Activated naive CD8-positive, alpha-beta T cell treated with anti-CD3 and anti-CD28 coated beads, Interleukin-2, amount 50 U/mL, for 24 hours (primary cell): ENCODE results near the gene PTCRA.
"Not testable (repeated sequence)": the region's sequence is repeated elsewhere in the genome, so short reads cannot be mapped to it uniquely, and the experiment has no call there.

Source experiments
- ATAC-seq: fragments of 150-1000 bp; cut with Tn5 transposase; one replicate; pipeline ENCODE4 v1.10.0; 2021
- DNase-seq: peaks from one replicate; pipeline ENCODE4 v3.0.0; 2021
- H3K27ac Mint-ChIP-seq: one replicate; pipeline ENCODE4 v1.8.0; 2021; ENCODE audit warnings: mild to moderate bottlenecking, mixed read lengths
- H3K27me3 Mint-ChIP-seq: one replicate; pipeline ENCODE4 v1.8.0; 2021; ENCODE audit warnings: mixed read lengths
- H3K36me3 Mint-ChIP-seq: one replicate; pipeline ENCODE4 v1.8.0; 2021; ENCODE audit warnings: low read depth, mixed read lengths
- H3K4me1 Mint-ChIP-seq: one replicate; pipeline ENCODE4 v1.8.0; 2021; ENCODE audit warnings: mixed read lengths
- H3K4me3 Mint-ChIP-seq: one replicate; pipeline ENCODE4 v1.8.0; 2021; ENCODE audit warnings: mild to moderate bottlenecking, moderate library complexity, mixed read lengths
- H3K9me3 Mint-ChIP-seq: one replicate; pipeline ENCODE4 v1.8.0; 2021; ENCODE audit warnings: mixed read lengths

PTCRA gene

DNA sequence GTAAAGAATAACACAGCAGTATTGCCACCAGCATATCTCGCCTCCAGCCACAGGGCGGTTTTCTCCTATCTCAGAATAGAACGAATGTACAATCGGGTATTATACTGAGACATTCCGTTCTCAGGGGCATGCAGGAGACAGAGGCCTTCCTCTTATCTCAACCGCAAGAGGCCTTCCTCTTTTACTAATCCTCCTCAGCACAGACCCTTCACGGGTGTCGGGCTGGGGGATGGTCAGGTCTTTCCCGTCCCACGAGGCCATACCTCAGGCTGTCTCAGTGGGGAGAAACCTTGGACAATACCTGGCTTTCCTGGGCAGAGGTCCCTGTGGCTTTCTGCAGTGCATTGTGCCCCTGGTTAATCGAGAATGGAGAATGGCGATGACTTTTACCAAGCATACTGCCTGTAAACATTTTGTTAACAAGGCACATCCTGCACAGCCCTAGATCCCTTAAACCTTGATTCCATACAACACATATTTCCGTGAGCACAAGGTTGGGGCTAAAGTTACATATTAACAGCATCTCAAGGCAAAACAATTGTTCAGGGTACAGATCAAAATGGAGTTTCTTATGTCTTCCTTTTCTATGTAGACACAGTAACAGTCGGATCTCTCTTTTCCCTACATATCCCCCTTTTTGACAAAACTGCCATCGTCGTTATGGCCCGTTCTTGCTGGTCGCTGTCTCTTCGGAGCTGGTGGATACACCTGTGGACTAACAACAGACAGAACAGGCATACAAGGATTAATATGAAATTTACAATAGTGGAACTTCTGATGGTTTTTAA, 21.6 kb upstream of the PTCRA start:
- DNase-seq, H3K36me3 Mint-ChIP-seq, H3K27me3 Mint-ChIP-seq, H3K27ac Mint-ChIP-seq, H3K9me3 Mint-ChIP-seq, ATAC-seq, H3K4me3 Mint-ChIP-seq: not testable (repeated sequence)
- peaks cover 34% of the 10 kb centered on the region for H3K4me1 Mint-ChIP-seq

DNA sequence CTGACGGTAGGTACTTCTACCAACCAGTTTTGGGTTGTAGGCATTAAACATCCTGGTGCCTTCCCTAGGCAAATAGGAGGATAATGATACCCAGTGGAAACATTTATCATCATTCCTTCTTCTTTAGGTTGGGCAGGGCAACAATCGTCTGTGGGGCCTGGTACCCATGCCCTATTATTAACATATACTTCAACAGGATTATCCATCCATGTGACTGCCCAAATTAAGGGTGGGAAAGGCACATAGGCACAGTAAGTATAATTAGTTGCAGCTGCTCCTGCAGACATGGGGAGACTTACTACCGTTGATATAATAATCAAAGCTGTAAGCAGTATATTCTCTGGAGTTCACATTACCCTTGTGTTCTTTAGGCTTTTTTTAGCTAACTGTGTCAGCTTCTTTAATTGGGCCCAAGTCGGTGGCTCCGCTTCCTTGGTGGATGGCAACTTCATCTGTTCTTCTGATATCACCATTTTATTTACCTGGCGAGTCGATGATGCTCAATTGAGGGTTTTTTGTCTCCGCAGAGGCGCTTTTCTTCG, 19.6 kb upstream of the PTCRA start:
- H3K9me3 Mint-ChIP-seq: no peaks in the 10 kb centered on the region

DNA sequence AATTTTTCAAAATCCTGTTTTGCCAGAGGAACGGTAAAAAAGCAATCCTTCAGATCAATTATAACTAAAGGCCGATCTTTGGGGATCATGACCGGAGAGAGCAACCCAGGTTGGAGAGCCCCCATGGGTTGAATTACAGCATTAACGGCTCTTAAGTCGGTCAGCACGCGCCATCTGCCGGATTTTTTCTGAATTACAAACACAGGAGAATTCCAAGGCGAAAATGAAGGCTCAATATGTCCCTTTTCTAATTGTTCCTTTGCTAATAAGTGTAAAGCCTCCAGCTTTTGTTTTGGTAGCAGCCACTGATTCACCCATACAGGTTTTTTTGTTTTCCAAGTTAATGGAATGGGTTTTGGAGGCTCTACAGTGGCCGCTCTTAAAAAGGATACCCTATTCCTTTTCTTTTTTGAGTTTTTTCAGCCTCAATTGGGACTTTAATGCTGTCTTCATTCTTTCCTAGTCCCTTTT, 16.9 kb upstream of the PTCRA start:
- Mint-ChIP-seq H3K4me3 (no peak overlapping the region), H3K36me3 (no peaks in the 10 kb centered on the region), H3K27me3 (no peaks in the 10 kb centered on the region), H3K27ac (no peak overlapping the region), H3K4me1 (peaks cover 15% of the 10 kb centered on the region), H3K9me3 (no peaks in the 10 kb centered on the region)
- no peak for ATAC-seq
- DNase-seq: peak; percentile 78

More for the DNA sequence above, 19.6 kb upstream of the PTCRA start:
- H3K4me1 Mint-ChIP-seq: peaks cover 19% of the 10 kb centered on the region
- no peak overlapping the region for H3K4me3 Mint-ChIP-seq
- ATAC-seq: no peak
- H3K27ac Mint-ChIP-seq: no peak overlapping the region
- no peaks in the 10 kb centered on the region for H3K27me3 Mint-ChIP-seq
- no peak for DNase-seq
- no peaks in the 10 kb centered on the region for H3K36me3 Mint-ChIP-seq

DNA sequence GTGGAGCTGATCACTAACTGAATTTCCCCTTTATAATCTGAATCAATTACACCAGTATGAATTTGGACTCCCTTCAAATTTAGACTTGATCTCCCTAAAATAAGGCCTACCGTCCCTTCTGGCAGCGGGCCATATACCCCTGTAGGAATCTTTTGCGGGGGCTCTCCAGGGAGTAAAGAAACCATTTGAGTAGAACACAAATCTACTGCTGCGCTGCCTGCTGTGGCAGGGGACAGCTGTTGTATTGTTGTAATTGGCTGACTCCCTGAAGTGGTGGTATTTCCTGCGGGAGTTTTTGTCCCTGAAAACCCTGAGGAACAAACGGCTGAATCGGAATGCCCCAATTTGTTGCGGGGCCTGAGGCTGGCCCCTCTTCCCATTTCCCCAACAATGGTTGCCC, 16.0 kb upstream of the PTCRA start:
- Mint-ChIP-seq H3K27me3 (no peaks in the 10 kb centered on the region), H3K4me1 (peaks cover 10% of the 10 kb centered on the region), H3K9me3 (no peaks in the 10 kb centered on the region), H3K4me3 (no peak overlapping the region), H3K27ac (no peak overlapping the region), H3K36me3 (no peaks in the 10 kb centered on the region)
- DNase-seq (no peak), ATAC-seq (no peak)

DNA sequence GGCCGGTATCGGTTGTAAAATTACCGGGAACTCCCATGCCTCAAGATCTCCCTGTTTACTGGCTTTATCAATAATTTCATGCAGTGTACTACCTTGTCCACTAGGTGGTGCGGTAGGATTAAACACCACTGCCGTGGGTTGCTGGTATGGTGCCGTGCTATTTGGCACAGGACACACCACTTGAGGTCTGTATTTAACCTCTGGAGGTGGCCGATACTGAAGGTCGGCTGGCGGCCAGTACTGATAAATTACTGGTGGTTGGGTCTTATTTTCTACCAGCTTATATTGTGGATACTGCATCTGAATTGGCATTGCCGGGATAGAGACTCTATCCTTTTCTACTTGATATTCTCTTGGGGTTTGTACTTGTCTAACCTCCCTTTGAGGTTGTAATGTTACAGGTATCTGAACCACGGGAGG, 14.3 kb upstream of the PTCRA start:
- Mint-ChIP-seq H3K4me3 (no peak overlapping the region), H3K9me3 (no peaks in the 10 kb centered on the region), H3K27ac (no peak overlapping the region), H3K4me1 (peaks cover 10% of the 10 kb centered on the region), H3K36me3 (no peaks in the 10 kb centered on the region), H3K27me3 (no peaks in the 10 kb centered on the region)
- DNase-seq (peak; percentile 67), ATAC-seq (peak; percentile 94)

DNA sequence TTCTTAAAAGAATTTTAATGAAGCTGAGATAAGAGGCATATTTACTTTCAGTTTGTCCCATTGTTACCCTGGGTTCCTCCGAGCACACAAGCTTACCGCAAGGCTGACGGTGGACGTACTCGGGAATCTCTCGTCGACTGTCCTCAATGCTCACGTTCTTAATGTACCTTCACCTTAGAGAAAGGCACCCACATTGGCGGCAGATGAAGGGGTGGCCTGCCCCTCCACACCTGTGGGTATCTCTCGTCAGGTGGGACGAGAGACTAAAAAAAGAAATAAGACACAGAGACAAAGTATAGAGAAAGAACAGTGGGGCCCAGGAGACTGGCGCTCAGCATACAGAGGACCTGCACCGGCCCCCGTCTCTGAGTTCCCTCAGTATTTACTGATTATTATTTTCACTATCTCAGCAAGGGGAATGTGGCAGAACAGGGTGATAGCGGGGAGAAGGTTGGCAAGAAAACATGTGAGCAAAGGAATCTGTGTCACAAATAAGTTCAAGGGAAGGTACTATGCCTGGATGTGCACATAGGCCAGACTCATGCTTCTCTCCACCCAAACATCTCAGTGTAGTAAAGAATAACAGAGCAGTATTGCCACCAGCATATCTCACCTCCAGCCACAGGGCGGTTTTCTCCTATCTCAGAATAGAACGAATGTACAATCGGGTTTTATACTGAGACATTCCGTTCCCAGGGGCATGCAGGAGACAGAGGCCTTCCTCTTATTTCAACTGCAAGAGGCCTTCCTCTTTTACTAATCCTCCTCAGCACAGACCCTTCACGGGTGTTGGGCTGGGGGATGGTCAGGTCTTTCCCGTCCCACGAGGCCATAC, 13.2 kb upstream of the PTCRA start:
- H3K36me3 Mint-ChIP-seq, DNase-seq, H3K27ac Mint-ChIP-seq, H3K9me3 Mint-ChIP-seq, ATAC-seq, H3K4me3 Mint-ChIP-seq, H3K27me3 Mint-ChIP-seq: not testable (repeated sequence)
- H3K4me1 Mint-ChIP-seq: peaks cover 10% of the 10 kb centered on the region

DNA sequence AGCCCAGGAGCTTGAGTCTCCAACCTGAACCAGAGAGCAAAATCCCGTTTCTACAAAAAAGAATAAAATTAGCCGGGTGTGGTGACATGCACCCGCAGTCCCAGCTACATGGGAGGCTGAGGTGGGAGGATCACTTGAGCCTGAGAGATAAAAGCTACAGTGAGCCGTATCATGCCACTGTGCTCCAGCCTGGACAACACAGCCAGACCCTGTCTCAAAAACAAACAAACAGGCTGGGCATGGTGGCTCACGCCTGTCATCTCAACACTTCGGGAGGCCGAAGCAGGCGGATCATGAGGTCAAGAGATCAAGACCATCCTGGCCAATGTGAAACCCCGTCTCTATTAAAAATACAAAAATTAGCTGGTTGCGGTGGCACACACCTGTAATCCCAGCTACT, 11.4 kb upstream of the PTCRA start:
- peaks cover 8% of the 10 kb centered on the region for H3K4me1 Mint-ChIP-seq
- H3K27ac Mint-ChIP-seq: no peak overlapping the region
- no peaks in the 10 kb centered on the region for H3K27me3 Mint-ChIP-seq

DNA sequence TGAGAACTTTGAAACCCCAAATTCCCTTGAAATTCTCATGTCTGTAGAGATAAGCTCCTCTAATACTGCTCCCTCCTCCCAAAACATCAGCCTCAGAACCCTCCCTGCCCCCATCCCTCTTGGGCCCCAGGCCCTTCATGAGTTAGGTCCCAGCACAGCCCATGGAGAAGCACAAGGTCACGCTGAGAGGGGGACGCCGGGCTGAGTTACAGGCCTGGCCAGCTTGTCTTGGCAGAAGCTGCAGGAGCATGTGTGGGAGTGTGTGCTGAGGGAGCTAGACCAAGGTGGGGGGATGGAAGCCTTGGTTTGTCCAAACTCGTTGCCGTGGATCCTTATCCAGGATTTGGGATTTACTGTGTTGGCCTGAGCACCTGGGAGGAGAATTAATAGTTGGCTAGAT, 8.5 kb upstream of the PTCRA start:
- ATAC-seq (no peak), DNase-seq (no peak)
- H3K27ac Mint-ChIP-seq: no peak overlapping the region
- H3K9me3 Mint-ChIP-seq: no peaks in the 10 kb centered on the region
- H3K36me3 Mint-ChIP-seq: no peaks in the 10 kb centered on the region
- peaks cover 3% of the 10 kb centered on the region for H3K4me1 Mint-ChIP-seq
- H3K4me3 Mint-ChIP-seq: no peak overlapping the region
- H3K27me3 Mint-ChIP-seq: peaks cover 5% of the 10 kb centered on the region

More for the DNA sequence above, 11.4 kb upstream of the PTCRA start:
- no peak for DNase-seq
- no peak for ATAC-seq
- Mint-ChIP-seq H3K36me3 (no peaks in the 10 kb centered on the region), H3K4me3 (no peak overlapping the region), H3K9me3 (no peaks in the 10 kb centered on the region)

DNA sequence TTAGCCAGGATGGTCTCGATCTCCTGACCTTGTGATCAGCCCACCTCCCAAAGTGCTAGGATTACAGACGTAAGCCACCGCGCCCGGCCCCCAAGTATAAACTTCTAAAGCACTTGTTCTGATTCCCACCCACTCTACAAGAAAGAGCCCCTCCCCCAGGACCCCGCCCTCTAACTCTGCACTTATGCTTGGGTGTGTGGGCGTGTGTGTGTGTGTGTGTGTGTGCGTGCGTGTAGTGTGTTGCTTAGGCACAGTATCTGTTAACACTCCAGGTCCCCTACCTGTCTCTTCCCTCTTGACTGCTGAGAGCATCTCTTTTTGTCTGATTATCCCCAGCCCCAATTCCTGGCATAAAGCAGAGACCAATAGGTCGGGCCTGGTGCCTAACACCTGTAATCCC, 6.0 kb upstream of the PTCRA start:
- Mint-ChIP-seq H3K27ac (no peak overlapping the region), H3K4me1 (peaks cover 3% of the 10 kb centered on the region), H3K36me3 (no peaks in the 10 kb centered on the region), H3K27me3 (peaks cover 17% of the 10 kb centered on the region), H3K4me3 (no peak overlapping the region), H3K9me3 (no peaks in the 10 kb centered on the region)
- ATAC-seq (no peak), DNase-seq (no peak)

DNA sequence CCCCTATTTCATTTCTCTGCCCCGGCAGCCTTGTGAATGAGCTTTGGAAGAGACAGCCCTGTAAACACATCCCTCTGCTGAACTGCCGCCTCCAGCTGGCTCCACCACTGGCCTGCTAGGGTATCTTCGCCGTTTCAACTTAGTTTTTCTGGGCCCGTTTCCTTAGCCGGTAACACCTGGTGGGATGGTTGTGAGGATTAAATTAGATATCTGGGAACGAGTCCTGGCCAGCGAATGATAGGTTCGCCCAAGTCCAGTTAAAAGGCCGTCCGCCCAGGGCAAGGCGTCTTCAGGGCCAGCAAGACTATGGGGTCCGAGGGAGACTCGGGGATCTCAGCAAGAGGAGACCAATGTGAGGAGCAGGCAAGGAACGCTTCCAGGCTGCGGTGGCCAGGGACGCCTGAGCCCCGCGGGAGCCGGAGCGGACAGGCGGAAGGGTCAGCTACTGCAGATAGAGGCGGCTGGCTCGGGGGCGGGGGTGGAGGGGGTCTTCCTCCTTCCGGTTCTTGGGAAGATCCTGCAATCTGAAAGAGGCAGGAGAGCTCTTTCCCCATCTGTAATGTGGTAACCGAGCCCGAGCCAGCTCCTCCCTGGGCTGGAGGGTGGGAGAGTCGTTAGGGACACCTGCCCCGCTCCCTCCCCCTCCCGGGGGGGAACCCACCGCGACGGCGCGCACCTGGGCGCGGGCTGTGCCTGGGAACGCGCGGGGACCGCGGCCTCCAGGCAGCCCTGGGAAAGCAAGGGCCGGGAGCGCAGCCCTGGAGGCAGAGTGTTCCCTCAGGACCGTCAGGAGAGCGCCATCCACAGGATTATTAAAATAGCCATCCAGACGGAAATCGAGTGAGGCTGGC, 4.5 kb upstream of the PTCRA start:
- Mint-ChIP-seq H3K4me1 (peaks cover 3% of the 10 kb centered on the region), H3K4me3 (peak overlapping the region; percentile 29), H3K9me3 (no peaks in the 10 kb centered on the region), H3K27ac (no peak overlapping the region), H3K36me3 (no peaks in the 10 kb centered on the region), H3K27me3 (peaks cover 17% of the 10 kb centered on the region)
- DNase-seq (no peak), ATAC-seq (no peak)

DNA sequence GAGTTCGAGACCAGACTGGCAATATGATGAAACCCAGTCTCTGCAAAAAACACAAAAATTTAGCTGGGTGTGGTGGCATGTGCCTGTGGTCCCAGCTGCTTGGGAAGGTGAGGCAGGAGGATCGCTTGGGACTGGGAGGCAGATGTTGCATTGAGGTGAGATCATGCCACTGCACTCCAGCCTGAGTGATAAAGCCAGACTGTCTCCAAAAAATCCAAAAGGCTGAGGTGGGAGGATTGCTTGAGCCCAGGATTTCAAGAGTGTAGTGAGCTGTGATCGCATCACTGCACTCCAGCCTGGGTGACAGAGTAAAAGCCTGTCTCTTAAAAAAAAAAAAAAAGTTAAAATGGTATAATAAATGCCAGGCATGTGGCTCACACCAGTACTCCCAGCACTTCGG, 1.3 kb upstream of the PTCRA start:
- ATAC-seq: no peak
- H3K36me3 Mint-ChIP-seq: no peaks in the 10 kb centered on the region
- H3K9me3 Mint-ChIP-seq: no peaks in the 10 kb centered on the region
- peaks cover 3% of the 10 kb centered on the region for H3K4me1 Mint-ChIP-seq
- peaks cover 17% of the 10 kb centered on the region for H3K27me3 Mint-ChIP-seq
- H3K27ac Mint-ChIP-seq: no peak overlapping the region
- H3K4me3 Mint-ChIP-seq: no peak overlapping the region
- no peak for DNase-seq

DNA sequence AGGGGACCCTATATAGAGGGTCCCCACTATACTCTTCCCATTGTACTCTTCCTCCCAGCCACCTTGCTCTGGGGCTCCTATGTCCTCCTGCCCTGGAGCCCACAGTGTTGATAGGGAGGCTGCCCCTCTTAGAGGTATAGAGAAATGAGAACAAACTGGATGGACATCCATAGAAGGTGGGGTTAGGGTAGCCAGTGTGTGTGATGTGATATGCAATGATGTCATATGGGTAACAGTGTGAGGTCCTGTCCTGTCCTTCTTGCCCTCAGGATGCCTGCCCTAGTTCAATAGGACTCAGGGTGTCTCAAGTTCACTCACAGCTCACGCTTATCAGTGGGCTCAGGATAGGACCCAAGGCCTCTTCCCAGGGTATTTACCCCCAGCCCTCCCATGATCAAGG, 435 bp downstream of the PTCRA start:
- no peak for ATAC-seq
- Mint-ChIP-seq H3K36me3 (no peaks in the 10 kb centered on the region), H3K4me1 (peaks cover 1% of the 10 kb centered on the region), H3K9me3 (no peaks in the 10 kb centered on the region), H3K27me3 (peaks cover 14% of the 10 kb centered on the region), H3K4me3 (no peak overlapping the region), H3K27ac (no peak overlapping the region)
- DNase-seq: no peak

DNA sequence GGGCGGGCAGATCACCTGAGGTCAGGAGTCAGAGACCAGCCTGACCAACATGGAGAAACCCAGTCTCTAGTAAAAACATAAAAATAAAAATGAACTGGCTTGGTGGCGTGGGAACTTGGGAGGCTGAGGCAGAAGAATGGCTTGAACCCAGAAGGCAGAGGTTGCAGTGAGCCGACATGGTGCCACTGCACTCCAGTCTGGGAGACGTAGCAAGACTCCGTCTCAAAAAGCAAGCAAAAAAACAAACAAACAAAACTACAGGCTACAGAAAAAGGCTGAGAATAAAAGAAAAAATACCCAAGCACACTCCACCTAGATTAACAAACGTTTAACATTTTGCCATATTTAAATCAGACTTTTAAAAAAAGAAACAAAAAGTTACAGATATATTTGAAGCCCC, 5.9 kb downstream of the PTCRA start:
- Mint-ChIP-seq H3K9me3 (no peaks in the 10 kb centered on the region), H3K27ac (no peak overlapping the region)

DNA sequence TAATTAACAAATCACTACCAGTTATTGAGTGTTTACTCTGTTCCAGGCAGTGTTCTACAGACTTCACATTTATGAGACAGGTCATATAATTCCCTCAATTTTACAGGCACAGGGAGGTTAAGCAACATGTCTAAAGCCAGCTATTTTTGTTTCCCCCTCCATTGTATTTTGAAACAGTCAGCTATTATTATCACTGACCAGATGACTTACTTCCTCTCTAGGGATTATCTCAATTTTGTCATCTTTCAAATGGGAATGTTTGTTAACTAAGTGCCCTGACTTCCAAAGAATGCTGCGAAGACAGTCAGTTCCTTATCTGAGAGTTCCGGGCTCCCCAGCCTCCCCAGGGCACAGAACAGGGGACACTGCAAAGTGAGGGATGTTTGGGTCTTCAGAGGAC, 7.8 kb downstream of the PTCRA start:
- Mint-ChIP-seq H3K4me1 (peaks cover 7% of the 10 kb centered on the region), H3K27me3 (no peaks in the 10 kb centered on the region), H3K36me3 (no peaks in the 10 kb centered on the region), H3K4me3 (no peak overlapping the region), H3K9me3 (no peaks in the 10 kb centered on the region), H3K27ac (no peak overlapping the region)
- DNase-seq (no peak), ATAC-seq (no peak)

More for the DNA sequence above, 5.9 kb downstream of the PTCRA start:
- no peak for ATAC-seq
- Mint-ChIP-seq H3K36me3 (no peaks in the 10 kb centered on the region), H3K4me3 (no peak overlapping the region), H3K4me1 (peaks cover 2% of the 10 kb centered on the region), H3K27me3 (no peaks in the 10 kb centered on the region)
- no peak for DNase-seq
